Activated T-helper 9 cell treated with anti-CD3 and anti-CD28 coated beads, Interleukin-2, amount 50 U/mL, for 16 hours (primary cell): ENCODE data around the gene CBR3.

Experiments used
- DNase-seq: peaks from one replicate; pipeline ENCODE4 v3.0.0-alpha.2; 2020; ENCODE audit warnings: low read depth

Gene CBR3

GRCh38 chr21:36183144-36183795, 48.4 kb downstream of the CBR3 start:
- DNase-seq, result no peak

GRCh38 chr21:36184545-36184944, 49.7 kb downstream of the CBR3 start:
- DNase-seq, result no peak

- no peak for DNase-seq
These were observed 50.6 kb downstream of the CBR3 start for GRCh38 chr21:36185523-36185922.

GRCh38 chr21:36186081-36186480, 51.2 kb downstream of the CBR3 start:
- DNase-seq, result no peak

- DNase-seq, result no peak
These were observed 51.9 kb downstream of the CBR3 start for GRCh38 chr21:36186506-36187399.

- no peak for DNase-seq
These were observed 53.3 kb downstream of the CBR3 start for GRCh38 chr21:36188081-36188681.

- DNase-seq, result no peak
These were observed 54.1 kb downstream of the CBR3 start for GRCh38 chr21:36188937-36189336.

- DNase-seq, result no peak
These were observed 55.9 kb downstream of the CBR3 start for GRCh38 chr21:36190736-36191135.

GRCh38 chr21:36193200-36193599, 58.3 kb downstream of the CBR3 start:
- no peak for DNase-seq

- no peak for DNase-seq
These were observed 59.1 kb downstream of the CBR3 start for GRCh38 chr21:36194024-36194423.

GRCh38 chr21:36195613-36196012, 60.7 kb downstream of the CBR3 start:
- DNase-seq, result no peak
